ENCODE results near the gene MMP28. TPM values are rescaled to one million over a fixed set of nuclear protein-coding genes. Genes with fewer than 3 reads are reported as not detected.

Gene MMP28
- total and polyA plus RNA-seq, 2 of the 4 experiments (the other 2 are of a cell fraction), result 0.18 TPM; not detected in 1

- Histone ChIP-seq H4K5ac (ENCODE audit: low read depth, low read length) (no peak overlapping the region), H4K8ac (ENCODE audit: low read depth in 2 of 2, low read length in 2 of 2) (no peak overlapping the region), H3K56ac (ENCODE audit: extremely low read depth, insufficient read depth, low read length) (no peak overlapping the region), H3K9me3 (ENCODE audit: control insufficient read depth, insufficient read depth, low read length) (no peaks in the 10 kb centered on the region), H2BK20ac (ENCODE audit: low read depth, low read length) (no peak overlapping the region), H3K36me3 (ENCODE audit: control insufficient read depth, insufficient read depth, low read length) (no peaks in the 10 kb centered on the region), H3K4me2 (ENCODE audit: low read depth, low read length) (no peak overlapping the region), H3K9ac (ENCODE audit: low read depth, low read length) (no peak overlapping the region), H2AK5ac (ENCODE audit: low read depth, low read length) (no peak overlapping the region), H3K4ac (ENCODE audit: low read depth, low read length) (no peak overlapping the region), H2BK5ac (ENCODE audit: low read depth, low read length, poor library complexity, severe bottlenecking) (no peak overlapping the region), H3K4me1 (ENCODE audit: control insufficient read depth, insufficient read depth, low read length) (peaks cover 8% of the 10 kb centered on the region), H3K79me1 (ENCODE audit: low read depth in 1 of 2, low read length in 2 of 2) (no peaks in the 10 kb centered on the region), H3K9me1 (ENCODE audit: insufficient read depth, low read length) (peaks cover 7% of the 10 kb centered on the region), H3K27ac (ENCODE audit: insufficient read depth, low read length) (no peak overlapping the region), H2AK9ac (replicated peaks; ENCODE audit: low read depth, low read length, poor library complexity) (no peak overlapping the region), H3K27me3 (ENCODE audit: control insufficient read depth, insufficient read depth, low read length) (peaks cover 56% of the 10 kb centered on the region), H4K20me1 (ENCODE audit: insufficient read depth, low read length) (no peaks in the 10 kb centered on the region; the same call in 1 of the 2 replicates), H3K18ac (ENCODE audit: low read depth, low read length) (no peak overlapping the region), H2BK15ac (ENCODE audit: low read depth, low read length) (no peak overlapping the region), H2AFZ (replicated peaks; ENCODE audit: low read length, poor library complexity) (no peak overlapping the region), H3K23ac (ENCODE audit: low read depth, low read length) (no peak overlapping the region), H4K91ac (ENCODE audit: insufficient read depth, low read depth, low read length) (no peak overlapping the region), H3K4me3 (ENCODE audit: insufficient read depth, low read depth, low read length) (no peak overlapping the region), H2BK120ac (ENCODE audit: low read depth, low read length) (no peak overlapping the region), H3K14ac (replicated peaks; ENCODE audit: low read depth, low read length) (no peak overlapping the region)
- intact Hi-C loops (cut with micrococcal nuclease) (no loop called here), dilution Hi-C loops (cut with HindIII; ENCODE audit: low sequenced_read_pairs, unreplicated experiment) (no loop called here), in situ Hi-C loops (cut with MboI; ENCODE audit: low sequenced_read_pairs) (no loop called here)
- CTCF ChIA-PET, result interaction anchor here (0.9 to 2.2 kb wide), 2 partner anchors 15 to 29 kb away, joined by 3 to 7 read pairs; partner anchors contain the start of gene TAF15
- no CpG with 5 or more reads among the region's 3 CpGs for WGBS, 2 experiments (ENCODE audit: extremely low coverage in 2 of 2, insufficient read length in 1 of 2)
- DNase-seq (no peak), ATAC-seq (ENCODE audit: low read depth) (no peak)
- BruUV-seq (replicated peaks), result no TSS peak
- TF ChIP-seq, protein P1, sequence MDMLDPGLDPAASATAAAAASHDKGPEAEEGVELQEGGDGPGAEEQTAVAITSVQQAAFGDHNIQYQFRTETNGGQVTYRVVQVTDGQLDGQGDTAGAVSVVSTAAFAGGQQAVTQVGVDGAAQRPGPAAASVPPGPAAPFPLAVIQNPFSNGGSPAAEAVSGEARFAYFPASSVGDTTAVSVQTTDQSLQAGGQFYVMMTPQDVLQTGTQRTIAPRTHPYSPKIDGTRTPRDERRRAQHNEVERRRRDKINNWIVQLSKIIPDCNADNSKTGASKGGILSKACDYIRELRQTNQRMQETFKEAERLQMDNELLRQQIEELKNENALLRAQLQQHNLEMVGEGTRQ (IDR thresholded peaks at IDR 0.05; ENCODE audit: low read depth, low read length), result no peak
- TF ChIP-seq RFX5 (IDR thresholded peaks at IDR 0.05; ENCODE audit: low read depth, low read length) (no peak), RCOR1 (IDR thresholded peaks at IDR 0.05; ENCODE audit: insufficient replicate concordance, low read length) (no peak), CEBPB (IDR thresholded peaks at IDR 0.05; ENCODE audit: low read depth, low read length) (no peak), BHLHE40 (IDR thresholded peaks at IDR 0.05; ENCODE audit: low read depth, low read length) (no peak), RAD21 (IDR thresholded peaks at IDR 0.05; ENCODE audit: low read length) (no peak), MXI1 (IDR thresholded peaks at IDR 0.05; ENCODE audit: borderline replicate concordance, low read depth, low read length) (no peak), POLR2A (IDR thresholded peaks at IDR 0.05; ENCODE audit: low read depth, low read length) (no peak), MAFK (IDR thresholded peaks at IDR 0.05; ENCODE audit: low read depth, low read length) (no peak), FOS (IDR thresholded peaks at IDR 0.05; ENCODE audit: low read depth, low read length) (no peak), NFE2L2 (IDR thresholded peaks at IDR 0.05; ENCODE audit: low read depth, low read length) (no peak), CHD1 (IDR thresholded peaks at IDR 0.05; ENCODE audit: low read depth, low read length) (no peak), SMC3 (IDR thresholded peaks at IDR 0.05; ENCODE audit: low read depth, low read length) (no peak), MAZ (IDR thresholded peaks at IDR 0.05; ENCODE audit: borderline replicate concordance, low read depth, low read length) (no peak)
- TF ChIP-seq, protein P2, sequence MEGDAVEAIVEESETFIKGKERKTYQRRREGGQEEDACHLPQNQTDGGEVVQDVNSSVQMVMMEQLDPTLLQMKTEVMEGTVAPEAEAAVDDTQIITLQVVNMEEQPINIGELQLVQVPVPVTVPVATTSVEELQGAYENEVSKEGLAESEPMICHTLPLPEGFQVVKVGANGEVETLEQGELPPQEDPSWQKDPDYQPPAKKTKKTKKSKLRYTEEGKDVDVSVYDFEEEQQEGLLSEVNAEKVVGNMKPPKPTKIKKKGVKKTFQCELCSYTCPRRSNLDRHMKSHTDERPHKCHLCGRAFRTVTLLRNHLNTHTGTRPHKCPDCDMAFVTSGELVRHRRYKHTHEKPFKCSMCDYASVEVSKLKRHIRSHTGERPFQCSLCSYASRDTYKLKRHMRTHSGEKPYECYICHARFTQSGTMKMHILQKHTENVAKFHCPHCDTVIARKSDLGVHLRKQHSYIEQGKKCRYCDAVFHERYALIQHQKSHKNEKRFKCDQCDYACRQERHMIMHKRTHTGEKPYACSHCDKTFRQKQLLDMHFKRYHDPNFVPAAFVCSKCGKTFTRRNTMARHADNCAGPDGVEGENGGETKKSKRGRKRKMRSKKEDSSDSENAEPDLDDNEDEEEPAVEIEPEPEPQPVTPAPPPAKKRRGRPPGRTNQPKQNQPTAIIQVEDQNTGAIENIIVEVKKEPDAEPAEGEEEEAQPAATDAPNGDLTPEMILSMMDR (conservative IDR thresholded peaks at IDR 0.05; ENCODE audit: low read depth, low read length), result no peak
- TF ChIP-seq, protein P3, sequence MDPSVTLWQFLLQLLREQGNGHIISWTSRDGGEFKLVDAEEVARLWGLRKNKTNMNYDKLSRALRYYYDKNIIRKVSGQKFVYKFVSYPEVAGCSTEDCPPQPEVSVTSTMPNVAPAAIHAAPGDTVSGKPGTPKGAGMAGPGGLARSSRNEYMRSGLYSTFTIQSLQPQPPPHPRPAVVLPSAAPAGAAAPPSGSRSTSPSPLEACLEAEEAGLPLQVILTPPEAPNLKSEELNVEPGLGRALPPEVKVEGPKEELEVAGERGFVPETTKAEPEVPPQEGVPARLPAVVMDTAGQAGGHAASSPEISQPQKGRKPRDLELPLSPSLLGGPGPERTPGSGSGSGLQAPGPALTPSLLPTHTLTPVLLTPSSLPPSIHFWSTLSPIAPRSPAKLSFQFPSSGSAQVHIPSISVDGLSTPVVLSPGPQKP (IDR thresholded peaks at IDR 0.05; ENCODE audit: borderline replicate concordance, low read depth, low read length), result no peak
- POLR2A ChIA-PET (ENCODE audit: unreplicated experiment), result no interaction called here
Measured at GRCh38 chr17:35793257-35793656, 2.2 kb downstream of the MMP28 start.

Data from IMR-90 (cell line).